ENCODE data around the gene MRPL45.

Gene MRPL45

DNA sequence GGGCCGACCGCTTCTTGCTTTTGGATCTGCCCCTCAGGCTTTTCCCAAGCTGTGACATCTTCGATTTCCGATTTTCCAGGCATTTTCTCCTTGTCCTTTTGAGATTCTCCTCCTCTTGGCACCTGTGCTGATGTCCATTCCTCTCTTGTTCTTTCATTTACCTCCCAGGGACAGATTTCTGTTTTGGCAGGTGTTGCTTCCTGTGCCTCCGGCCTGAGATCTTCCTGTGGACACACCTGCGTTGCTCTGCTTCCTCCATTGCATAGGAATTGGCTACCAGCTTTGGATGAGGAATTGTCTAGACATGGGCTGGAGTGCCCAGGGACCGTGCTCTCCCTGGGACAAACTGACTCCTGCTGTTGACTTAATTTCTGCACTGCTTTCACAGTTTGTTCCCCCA, 31.7 kb downstream of the MRPL45 start:
- no peaks in the 10 kb centered on the region for H3K27me3 ChIP-seq (ENCODE audit: control insufficient read depth, insufficient read depth, low read length)
- H3K36me3 ChIP-seq (ENCODE audit: control insufficient read depth, insufficient read depth, low read length): no peaks in the 10 kb centered on the region
- H3K27ac ChIP-seq (ENCODE audit: low read depth, low read length): no peak overlapping the region
- no peak overlapping the region for H3K4me3 ChIP-seq (ENCODE audit: low read length)
- no peak overlapping the region for H3K9ac ChIP-seq (ENCODE audit: low read length)
- H3K4me1 ChIP-seq (ENCODE audit: control insufficient read depth, insufficient read depth, low read length): no peaks in the 10 kb centered on the region

DNA sequence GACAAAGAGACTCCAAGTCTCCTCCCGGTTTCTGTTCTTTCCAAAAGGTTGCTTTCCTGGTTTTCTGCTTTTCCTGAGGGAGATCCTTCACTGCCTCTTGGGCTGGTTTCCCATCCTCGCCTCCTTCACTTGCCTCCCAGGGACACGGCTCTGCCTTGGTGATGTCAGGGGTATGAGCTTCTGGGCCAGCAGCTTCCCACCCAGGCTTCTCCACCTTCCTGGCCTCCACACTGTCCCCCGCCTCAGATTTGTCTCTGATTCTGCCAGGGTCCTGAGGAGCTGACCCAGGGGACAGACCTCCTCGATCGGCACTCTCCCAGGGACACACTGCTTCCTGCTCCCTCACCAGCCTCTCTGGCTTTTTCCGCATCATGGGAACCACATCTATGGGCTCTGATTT, 32.3 kb downstream of the MRPL45 start:
- no peaks in the 10 kb centered on the region for H3K4me1 ChIP-seq (ENCODE audit: control insufficient read depth, insufficient read depth, low read length)
- H3K4me3 ChIP-seq (ENCODE audit: low read length): no peak overlapping the region
- no peak overlapping the region for H3K9ac ChIP-seq (ENCODE audit: low read length)
- no peaks in the 10 kb centered on the region for H3K36me3 ChIP-seq (ENCODE audit: control insufficient read depth, insufficient read depth, low read length)
- no peak overlapping the region for H3K27ac ChIP-seq (ENCODE audit: low read depth, low read length)
- H3K27me3 ChIP-seq (ENCODE audit: control insufficient read depth, insufficient read depth, low read length): no peaks in the 10 kb centered on the region

DNA sequence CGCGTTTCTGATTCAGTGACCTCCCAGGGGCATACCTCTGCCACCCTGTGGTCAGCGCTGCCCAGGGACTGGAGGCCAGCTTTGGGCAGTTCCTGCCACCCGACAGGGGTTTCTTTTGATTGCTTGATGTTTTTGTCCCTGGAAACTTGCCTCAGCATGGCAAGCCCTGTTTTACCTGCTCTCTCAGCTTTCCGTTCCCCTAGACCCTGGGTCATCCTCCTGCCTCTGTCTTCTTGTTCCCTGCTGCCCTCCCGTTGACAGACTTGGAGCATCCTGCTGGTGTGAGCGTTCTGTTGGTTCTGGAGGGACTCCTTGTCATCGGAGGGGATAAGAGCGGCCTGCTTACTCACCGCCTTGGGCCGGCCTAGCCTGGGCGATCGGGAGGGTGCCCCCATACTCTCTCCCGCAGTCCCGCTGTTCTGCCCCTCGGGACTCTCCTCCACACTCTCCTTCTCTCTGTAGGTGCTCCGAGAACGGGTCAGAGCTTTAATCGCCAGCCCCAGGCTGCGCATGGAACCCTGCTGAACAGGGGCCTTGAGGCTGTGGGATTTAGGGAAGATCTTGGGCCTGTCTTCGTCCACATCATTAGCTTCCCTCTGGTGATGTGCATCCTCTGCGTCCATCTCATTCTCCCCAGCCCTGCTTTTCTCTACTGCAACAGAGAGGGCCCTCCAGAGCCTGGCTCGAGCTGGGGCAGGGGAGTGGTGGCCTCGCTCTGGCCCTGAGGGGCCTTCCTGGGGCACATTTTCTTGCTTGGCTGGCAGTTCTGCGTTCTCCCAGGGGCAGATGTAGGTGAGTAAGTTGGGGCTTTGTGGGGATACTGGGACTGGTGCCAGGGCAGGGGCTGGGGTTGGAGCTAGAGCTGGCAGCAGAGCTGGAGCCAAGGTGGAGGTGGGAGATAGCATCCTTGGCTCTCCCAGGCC, 33.1 kb downstream of the MRPL45 start:
- Histone ChIP-seq H3K4me3 (ENCODE audit: low read length) (no peak overlapping the region), H3K27ac (ENCODE audit: low read depth, low read length) (no peak overlapping the region), H3K9ac (ENCODE audit: low read length) (no peak overlapping the region), H3K4me1 (ENCODE audit: control insufficient read depth, insufficient read depth, low read length) (no peaks in the 10 kb centered on the region), H3K36me3 (ENCODE audit: control insufficient read depth, insufficient read depth, low read length) (no peaks in the 10 kb centered on the region), H3K27me3 (ENCODE audit: control insufficient read depth, insufficient read depth, low read length) (no peaks in the 10 kb centered on the region)

DNA sequence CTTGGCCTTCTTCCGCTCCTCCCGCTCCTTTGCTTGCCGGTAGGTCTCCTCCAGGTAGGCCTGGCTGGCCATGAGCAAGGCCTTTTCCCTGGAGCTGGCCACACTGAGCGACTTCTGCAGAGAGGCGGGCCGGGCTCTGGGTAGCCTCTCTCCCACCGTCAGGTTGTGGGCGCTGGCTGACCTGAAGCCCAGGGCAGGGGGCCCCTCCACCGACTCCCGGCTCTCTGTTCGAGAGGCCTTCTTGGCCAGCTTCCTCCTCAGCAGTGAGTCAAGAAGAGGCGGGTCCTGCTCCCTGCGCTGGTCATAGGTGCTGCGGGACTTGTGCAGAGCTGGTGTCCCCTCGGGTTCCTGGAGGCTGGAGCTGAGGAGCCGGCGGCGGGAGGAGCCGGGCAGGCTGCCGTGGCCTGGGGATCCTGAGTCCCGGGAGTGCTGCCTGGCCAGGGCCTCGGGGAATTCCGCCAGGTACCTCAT, 34.0 kb downstream of the MRPL45 start:
- no peaks in the 10 kb centered on the region for H3K27me3 ChIP-seq (ENCODE audit: control insufficient read depth, insufficient read depth, low read length)
- no peaks in the 10 kb centered on the region for H3K4me1 ChIP-seq (ENCODE audit: control insufficient read depth, insufficient read depth, low read length)
- H3K27ac ChIP-seq (ENCODE audit: low read depth, low read length): no peak overlapping the region
- H3K4me3 ChIP-seq (ENCODE audit: low read length): no peak overlapping the region
- H3K36me3 ChIP-seq (ENCODE audit: control insufficient read depth, insufficient read depth, low read length): no peaks in the 10 kb centered on the region
- H3K9ac ChIP-seq (ENCODE audit: low read length): no peak overlapping the region

DNA sequence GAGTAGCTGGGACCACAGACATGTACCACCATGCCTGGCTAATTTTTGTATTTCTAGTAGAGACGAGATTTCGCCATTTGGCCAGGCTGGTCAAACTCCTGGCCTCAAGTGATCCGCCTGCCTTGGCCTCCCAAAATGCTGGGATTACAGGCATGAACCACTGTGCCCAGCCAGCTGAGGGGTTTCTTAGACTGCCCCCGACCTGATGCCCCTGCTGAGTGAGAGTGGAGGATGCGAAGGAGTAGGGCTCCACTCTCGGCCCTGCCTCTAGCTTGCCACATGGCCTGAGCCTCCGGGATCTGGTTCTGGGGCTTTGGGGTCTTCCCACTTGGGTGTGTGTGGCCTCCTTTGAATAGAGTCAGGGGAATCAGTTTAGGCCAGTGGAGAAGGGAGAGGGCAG, 35.8 kb downstream of the MRPL45 start:
- no peak overlapping the region for H3K9ac ChIP-seq (ENCODE audit: low read length)
- H3K27me3 ChIP-seq (ENCODE audit: control insufficient read depth, insufficient read depth, low read length): no peaks in the 10 kb centered on the region
- no peak overlapping the region for H3K4me3 ChIP-seq (ENCODE audit: low read length)
- no peaks in the 10 kb centered on the region for H3K36me3 ChIP-seq (ENCODE audit: control insufficient read depth, insufficient read depth, low read length)
- no peaks in the 10 kb centered on the region for H3K4me1 ChIP-seq (ENCODE audit: control insufficient read depth, insufficient read depth, low read length)
- H3K27ac ChIP-seq (ENCODE audit: low read depth, low read length): no peak overlapping the region

DNA sequence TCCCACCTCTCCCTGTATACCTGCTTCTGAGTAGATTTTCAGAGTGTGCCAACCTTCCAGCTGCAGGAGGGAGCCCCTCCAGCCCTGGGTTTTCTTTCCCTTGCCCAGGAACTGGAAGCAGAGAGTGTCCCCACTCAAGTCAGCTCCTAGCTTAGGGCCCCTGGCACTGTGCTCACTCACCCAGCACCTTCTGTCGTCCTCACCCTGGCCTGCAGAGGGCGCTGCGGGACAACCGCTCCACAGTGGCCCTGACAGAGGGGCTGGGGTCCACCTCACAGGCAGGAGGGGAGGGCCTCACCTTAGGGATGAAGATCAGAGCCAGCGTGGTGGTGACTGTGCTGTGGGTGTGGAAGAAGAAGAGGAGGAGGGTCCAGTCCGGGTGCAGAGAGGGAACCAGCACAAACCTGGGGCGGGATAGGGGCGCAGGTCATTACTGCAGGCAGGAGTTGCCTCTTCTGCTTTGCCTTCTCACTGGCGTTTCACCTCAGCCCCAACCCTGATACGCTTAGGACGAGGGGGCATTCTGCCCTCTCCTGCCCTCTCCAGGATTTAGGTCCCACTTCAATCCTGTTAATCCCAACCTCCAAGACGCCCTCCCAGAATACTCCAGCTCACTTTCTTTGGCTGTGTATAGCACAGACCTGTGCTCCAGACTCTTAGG, 36.8 kb downstream of the MRPL45 start:
- Histone ChIP-seq H3K36me3 (ENCODE audit: control insufficient read depth, insufficient read depth, low read length) (no peaks in the 10 kb centered on the region), H3K27me3 (ENCODE audit: control insufficient read depth, insufficient read depth, low read length) (no peaks in the 10 kb centered on the region), H3K9ac (ENCODE audit: low read length) (no peak overlapping the region), H3K4me3 (ENCODE audit: low read length) (no peak overlapping the region), H3K4me1 (ENCODE audit: control insufficient read depth, insufficient read depth, low read length) (no peaks in the 10 kb centered on the region), H3K27ac (ENCODE audit: low read depth, low read length) (no peak overlapping the region)

DNA sequence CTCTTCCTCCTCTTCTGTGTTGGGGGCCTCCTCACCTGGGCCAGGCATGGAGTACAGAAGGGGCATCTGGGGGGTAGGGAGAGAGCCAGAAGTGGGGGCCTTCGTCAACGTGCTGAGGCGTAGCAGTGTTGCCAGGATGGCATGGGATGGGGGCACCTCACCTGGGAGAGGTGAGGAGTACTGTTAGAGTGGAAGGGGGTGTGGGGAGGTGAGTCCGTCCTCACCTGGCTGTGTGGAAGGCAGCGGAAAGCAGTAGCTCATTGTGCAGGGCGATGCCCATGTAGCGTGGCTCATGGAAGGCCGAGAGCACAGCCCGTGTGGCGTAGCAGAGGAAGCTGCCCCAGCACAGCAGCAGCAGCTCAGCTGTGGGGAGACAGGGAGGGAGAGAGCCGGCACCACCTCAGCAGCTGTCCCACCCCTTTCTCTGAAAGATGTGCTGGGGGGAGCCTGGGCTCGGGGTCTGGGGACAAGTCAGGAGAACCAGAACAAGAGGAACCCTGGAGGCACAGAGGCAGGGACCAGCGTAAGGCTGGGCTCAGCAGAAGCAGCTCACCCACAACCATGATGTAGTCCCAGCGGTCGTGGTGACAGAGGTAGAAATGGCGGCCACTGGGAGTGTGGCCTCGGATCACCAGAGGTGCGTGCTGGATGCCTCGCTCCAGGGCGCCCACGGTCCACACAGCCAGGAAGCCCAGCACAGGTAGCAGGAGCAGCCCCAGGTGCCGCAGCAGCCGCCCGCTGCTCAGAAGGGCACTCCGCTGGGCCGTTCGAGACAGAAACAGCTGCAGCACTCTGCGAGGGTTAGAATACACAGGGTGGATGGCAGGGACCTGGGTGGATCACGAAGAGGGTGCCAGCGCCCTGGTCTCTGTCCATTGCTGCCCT, 37.8 kb downstream of the MRPL45 start:
- H3K27me3 ChIP-seq (ENCODE audit: control insufficient read depth, insufficient read depth, low read length): no peaks in the 10 kb centered on the region
- H3K27ac ChIP-seq (ENCODE audit: low read depth, low read length): no peak overlapping the region
- H3K36me3 ChIP-seq (ENCODE audit: control insufficient read depth, insufficient read depth, low read length): no peaks in the 10 kb centered on the region
- no peak overlapping the region for H3K4me3 ChIP-seq (ENCODE audit: low read length)
- no peak overlapping the region for H3K9ac ChIP-seq (ENCODE audit: low read length)
- H3K4me1 ChIP-seq (ENCODE audit: control insufficient read depth, insufficient read depth, low read length): no peaks in the 10 kb centered on the region

DNA sequence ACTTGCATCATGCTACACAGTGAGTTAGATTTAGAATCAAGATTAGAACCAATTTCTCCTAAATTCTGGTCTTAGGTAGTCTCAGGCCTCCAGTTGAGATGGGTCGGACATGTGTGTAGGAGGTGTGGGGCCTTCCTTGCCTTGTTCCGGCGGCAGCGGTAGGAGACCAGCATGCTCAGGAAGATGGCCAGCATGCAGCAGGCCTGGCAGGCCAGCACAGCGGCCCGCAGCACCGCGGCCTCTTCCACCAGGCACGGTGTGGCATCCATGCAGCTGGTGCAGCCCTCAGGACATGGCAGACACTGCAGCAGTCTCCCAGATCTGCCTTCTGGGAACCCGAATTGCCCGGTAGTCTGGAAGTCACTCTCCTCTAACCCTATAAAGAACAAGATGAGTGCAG, 39.9 kb downstream of the MRPL45 start:
- H3K4me3 ChIP-seq (ENCODE audit: low read length): no peak overlapping the region
- no peak overlapping the region for H3K9ac ChIP-seq (ENCODE audit: low read length)
- no peak overlapping the region for H3K27ac ChIP-seq (ENCODE audit: low read depth, low read length)

DNA sequence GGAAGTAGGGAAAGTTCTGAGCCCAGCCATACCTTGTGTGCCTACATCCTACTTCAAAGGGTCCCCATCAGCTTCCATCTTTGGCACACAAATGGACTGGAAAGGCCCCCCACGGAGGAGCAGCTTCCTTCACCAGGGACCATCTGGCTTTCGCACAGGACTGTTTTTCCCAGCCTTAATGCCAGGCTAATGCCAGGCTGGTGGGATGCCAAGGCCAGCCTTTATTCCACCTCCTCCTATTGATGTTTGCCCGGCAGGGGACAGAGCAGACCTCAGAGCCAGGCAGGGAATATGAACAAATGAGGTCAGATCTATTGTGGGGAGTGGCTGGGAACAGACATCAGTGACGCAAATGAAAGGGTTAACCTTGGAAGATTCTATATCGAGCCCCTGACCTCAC, 41.1 kb downstream of the MRPL45 start:
- no peaks in the 10 kb centered on the region for H3K27me3 ChIP-seq (ENCODE audit: control insufficient read depth, insufficient read depth, low read length)
- H3K4me1 ChIP-seq (ENCODE audit: control insufficient read depth, insufficient read depth, low read length): no peaks in the 10 kb centered on the region
- H3K4me3 ChIP-seq (ENCODE audit: low read length): no peak overlapping the region
- no peak overlapping the region for H3K9ac ChIP-seq (ENCODE audit: low read length)
- H3K36me3 ChIP-seq (ENCODE audit: control insufficient read depth, insufficient read depth, low read length): no peaks in the 10 kb centered on the region
- no peak overlapping the region for H3K27ac ChIP-seq (ENCODE audit: low read depth, low read length)

More for the DNA sequence above, 39.9 kb downstream of the MRPL45 start:
- Histone ChIP-seq H3K4me1 (ENCODE audit: control insufficient read depth, insufficient read depth, low read length) (no peaks in the 10 kb centered on the region), H3K27me3 (ENCODE audit: control insufficient read depth, insufficient read depth, low read length) (no peaks in the 10 kb centered on the region), H3K36me3 (ENCODE audit: control insufficient read depth, insufficient read depth, low read length) (no peaks in the 10 kb centered on the region)

DNA sequence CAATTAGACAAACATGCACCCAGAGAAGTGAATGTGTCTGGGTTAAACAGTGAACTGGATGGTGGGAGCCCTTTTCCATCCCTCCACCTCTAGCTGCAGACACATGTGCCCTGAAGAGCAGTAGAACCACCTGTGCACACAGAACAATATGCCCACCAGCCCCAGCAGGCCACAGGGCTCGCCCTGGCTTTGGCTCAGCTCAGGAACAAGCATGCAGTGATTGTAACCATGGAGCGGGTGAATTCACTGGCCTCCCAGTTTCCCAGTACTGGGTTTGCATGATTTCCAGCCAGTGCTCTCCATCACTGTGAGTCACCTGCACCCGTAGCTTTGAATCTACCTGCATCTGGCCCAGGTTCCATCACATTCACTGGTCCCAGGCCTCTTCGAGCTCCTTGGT, 41.6 kb downstream of the MRPL45 start:
- H3K36me3 ChIP-seq (ENCODE audit: control insufficient read depth, insufficient read depth, low read length): no peaks in the 10 kb centered on the region

DNA sequence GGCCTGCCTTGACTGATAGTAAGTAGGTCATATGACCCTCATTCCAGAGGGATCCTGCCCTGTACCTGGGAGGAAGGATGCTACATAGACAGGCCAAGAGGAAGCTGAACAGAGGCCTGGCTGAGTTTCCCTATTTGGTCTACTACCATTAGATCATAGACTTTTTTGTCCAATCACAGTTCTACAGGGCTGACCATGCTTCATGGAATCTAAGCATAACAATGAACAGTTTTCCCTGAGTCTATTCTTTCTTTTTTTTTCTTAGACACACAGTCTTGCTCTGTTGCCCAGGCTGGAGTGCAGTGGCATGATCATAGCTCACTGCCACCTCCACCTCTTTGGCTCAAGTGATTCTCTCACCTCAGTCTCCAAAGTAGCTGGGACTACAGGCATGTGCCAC, 42.9 kb downstream of the MRPL45 start:
- Histone ChIP-seq H3K4me1 (ENCODE audit: control insufficient read depth, insufficient read depth, low read length) (no peaks in the 10 kb centered on the region), H3K4me3 (ENCODE audit: low read length) (no peak overlapping the region), H3K27me3 (ENCODE audit: control insufficient read depth, insufficient read depth, low read length) (no peaks in the 10 kb centered on the region), H3K27ac (ENCODE audit: low read depth, low read length) (no peak overlapping the region), H3K9ac (ENCODE audit: low read length) (no peak overlapping the region), H3K36me3 (ENCODE audit: control insufficient read depth, insufficient read depth, low read length) (no peaks in the 10 kb centered on the region)

More for the DNA sequence above, 41.6 kb downstream of the MRPL45 start:
- Histone ChIP-seq H3K9ac (ENCODE audit: low read length) (no peak overlapping the region), H3K27ac (ENCODE audit: low read depth, low read length) (no peak overlapping the region), H3K27me3 (ENCODE audit: control insufficient read depth, insufficient read depth, low read length) (no peaks in the 10 kb centered on the region), H3K4me1 (ENCODE audit: control insufficient read depth, insufficient read depth, low read length) (no peaks in the 10 kb centered on the region), H3K4me3 (ENCODE audit: low read length) (no peak overlapping the region)

DNA sequence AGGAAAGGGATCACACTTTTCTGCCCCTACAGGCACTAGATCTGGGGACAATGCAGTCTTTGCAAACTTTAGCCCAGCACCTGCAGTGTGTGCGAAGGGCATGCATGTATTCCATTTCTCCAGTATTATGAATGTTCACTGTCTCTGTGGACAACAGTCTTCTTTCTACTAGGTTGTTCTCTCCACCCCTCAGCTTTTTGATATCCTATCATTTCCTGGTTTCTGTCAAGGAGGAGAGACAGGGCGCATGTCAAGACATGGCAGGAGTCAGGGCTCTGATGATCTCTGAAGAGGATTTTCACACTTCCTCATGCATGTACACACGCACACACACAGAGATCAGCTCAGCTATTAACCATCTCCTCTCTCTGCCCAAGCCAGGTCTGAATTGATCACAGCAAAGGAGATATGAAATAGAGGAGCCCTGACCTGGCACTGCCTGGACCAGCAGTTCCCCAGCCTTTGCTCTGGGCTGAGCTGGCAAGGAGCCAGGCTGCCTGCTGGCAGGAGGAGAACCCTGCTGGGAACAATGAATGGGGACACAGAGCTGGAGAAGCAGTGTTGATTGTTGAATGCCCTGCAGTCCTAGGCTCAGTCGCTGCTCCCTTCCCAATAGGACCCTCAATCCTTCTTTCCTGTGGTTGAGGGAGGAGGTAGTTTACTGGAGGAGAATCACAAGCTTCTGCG, 44.2 kb downstream of the MRPL45 start:
- Histone ChIP-seq H3K27me3 (ENCODE audit: control insufficient read depth, insufficient read depth, low read length) (no peaks in the 10 kb centered on the region), H3K4me1 (ENCODE audit: control insufficient read depth, insufficient read depth, low read length) (no peaks in the 10 kb centered on the region), H3K27ac (ENCODE audit: low read depth, low read length) (no peak overlapping the region), H3K36me3 (ENCODE audit: control insufficient read depth, insufficient read depth, low read length) (no peaks in the 10 kb centered on the region), H3K9ac (ENCODE audit: low read length) (no peak overlapping the region), H3K4me3 (ENCODE audit: low read length) (no peak overlapping the region)
